T-helper 2 cell treated with Interferon-gamma antibody and Interleukin-4, amounts not matched to agents 5 μg/mL and 100 μg/mL, for 36 hours (primary cell): ENCODE results near the gene CYP19A1.
A peak's percentile ranks its signal among the peaks of the same experiment; 100 is the strongest.
"Not testable (repeated sequence)": the region's sequence is repeated elsewhere in the genome, so short reads cannot be mapped to it uniquely, and the experiment has no call there.

Experiments used
- DNase-seq: peaks from one replicate; pipeline ENCODE4 v3.0.0; 2021; ENCODE audit warnings: low spot score
- H3K27ac Mint-ChIP-seq: one replicate; pipeline ENCODE4 v1.8.0; 2021; ENCODE audit warnings: mild to moderate bottlenecking, mixed read lengths
- H3K27me3 Mint-ChIP-seq: one replicate; pipeline ENCODE4 v1.8.0; 2021; ENCODE audit warnings: low read depth, mixed read lengths
- H3K36me3 Mint-ChIP-seq: one replicate; pipeline ENCODE4 v1.8.0; 2021; ENCODE audit warnings: low read depth, mixed read lengths
- H3K4me1 Mint-ChIP-seq: one replicate; pipeline ENCODE4 v1.8.0; 2021; ENCODE audit warnings: low read depth, mixed read lengths
- H3K4me3 Mint-ChIP-seq: one replicate; pipeline ENCODE4 v1.8.0; 2022; ENCODE audit warnings: mild to moderate bottlenecking, moderate library complexity, mixed read lengths
- H3K9me3 Mint-ChIP-seq: one replicate; pipeline ENCODE4 v1.8.0; 2021; ENCODE audit warnings: mixed read lengths

Gene CYP19A1

DNA sequence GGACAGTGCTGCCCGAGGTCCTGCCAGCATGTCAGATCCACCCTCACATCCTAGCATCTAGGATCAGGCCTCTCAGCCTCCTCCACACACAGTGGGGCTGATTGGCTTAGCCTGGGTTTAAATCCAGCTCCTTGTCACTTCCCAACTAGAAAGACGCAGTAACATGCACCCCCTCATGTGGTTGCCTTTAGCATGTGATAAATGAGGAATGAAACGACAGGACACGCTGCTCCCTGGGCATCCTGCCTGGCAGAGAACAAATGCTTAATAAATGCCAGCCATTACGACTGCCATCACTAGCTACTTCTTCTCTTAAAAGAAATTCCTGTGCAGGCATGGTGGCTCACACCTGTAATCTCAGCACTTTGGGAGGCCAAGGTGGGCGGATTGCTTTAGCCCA, 149.6 kb downstream of the CYP19A1 start:
- not testable (repeated sequence) for H3K4me1 Mint-ChIP-seq, H3K9me3 Mint-ChIP-seq, DNase-seq, H3K4me3 Mint-ChIP-seq, H3K27ac Mint-ChIP-seq, H3K36me3 Mint-ChIP-seq
- H3K27me3 Mint-ChIP-seq: peaks cover 13% of the 10 kb centered on the region

DNA sequence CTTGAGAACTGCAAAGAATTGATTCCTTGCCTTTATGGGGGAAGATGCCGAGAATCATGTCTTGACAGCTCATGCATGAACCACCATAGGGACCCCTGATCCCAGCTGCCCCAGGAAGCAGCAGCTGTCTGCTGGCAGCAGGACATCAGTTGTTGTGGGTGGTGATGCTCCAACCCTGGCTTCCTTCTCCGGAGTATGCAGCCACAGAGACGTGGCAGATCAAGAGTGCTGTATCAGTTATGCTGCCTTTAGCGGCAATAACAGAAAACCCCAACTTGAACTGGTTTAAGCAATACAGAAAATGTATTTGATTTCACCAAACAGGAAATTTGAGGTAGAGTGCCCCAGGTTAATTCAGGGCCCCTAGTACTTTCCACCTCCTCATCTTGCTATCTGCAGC, 151.5 kb downstream of the CYP19A1 start:
- no peak overlapping the region for H3K4me3 Mint-ChIP-seq
- no peaks in the 10 kb centered on the region for H3K36me3 Mint-ChIP-seq
- H3K27ac Mint-ChIP-seq: no peak overlapping the region

DNA sequence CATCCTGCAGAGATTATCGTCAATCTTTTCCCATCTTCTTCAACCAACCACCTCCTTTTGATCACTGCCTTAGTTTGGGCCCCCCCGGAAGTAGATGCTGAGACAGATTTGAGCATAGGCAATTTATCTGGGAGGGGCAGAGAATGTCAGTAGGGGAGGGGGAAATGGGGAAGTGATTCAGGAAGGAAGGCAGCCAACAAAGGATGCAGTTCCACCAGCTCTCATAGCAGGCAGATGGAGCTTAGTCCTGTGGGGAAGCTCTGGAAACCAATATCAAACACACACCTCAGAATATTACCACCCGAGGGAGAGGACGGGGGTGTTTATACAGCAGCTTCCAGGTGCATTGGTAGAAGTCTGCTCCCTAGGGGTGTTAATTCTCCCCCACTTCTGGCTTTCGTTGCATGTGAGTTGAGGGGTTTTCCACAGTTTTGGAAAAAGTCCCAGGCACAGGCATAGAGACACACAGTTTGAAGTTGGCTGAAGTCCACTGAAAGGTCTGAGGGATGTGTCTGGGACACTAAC, 152.2 kb downstream of the CYP19A1 start:
- Mint-ChIP-seq H3K36me3 (no peaks in the 10 kb centered on the region), H3K27me3 (peaks cover 2% of the 10 kb centered on the region), H3K4me3 (no peak overlapping the region), H3K9me3 (no peaks in the 10 kb centered on the region), H3K27ac (no peak overlapping the region), H3K4me1 (no peaks in the 10 kb centered on the region)
- no peak for DNase-seq

More for the DNA sequence above, 151.5 kb downstream of the CYP19A1 start:
- Mint-ChIP-seq H3K27me3 (peaks cover 5% of the 10 kb centered on the region), H3K4me1 (no peaks in the 10 kb centered on the region), H3K9me3 (no peaks in the 10 kb centered on the region)
- no peak for DNase-seq

DNA sequence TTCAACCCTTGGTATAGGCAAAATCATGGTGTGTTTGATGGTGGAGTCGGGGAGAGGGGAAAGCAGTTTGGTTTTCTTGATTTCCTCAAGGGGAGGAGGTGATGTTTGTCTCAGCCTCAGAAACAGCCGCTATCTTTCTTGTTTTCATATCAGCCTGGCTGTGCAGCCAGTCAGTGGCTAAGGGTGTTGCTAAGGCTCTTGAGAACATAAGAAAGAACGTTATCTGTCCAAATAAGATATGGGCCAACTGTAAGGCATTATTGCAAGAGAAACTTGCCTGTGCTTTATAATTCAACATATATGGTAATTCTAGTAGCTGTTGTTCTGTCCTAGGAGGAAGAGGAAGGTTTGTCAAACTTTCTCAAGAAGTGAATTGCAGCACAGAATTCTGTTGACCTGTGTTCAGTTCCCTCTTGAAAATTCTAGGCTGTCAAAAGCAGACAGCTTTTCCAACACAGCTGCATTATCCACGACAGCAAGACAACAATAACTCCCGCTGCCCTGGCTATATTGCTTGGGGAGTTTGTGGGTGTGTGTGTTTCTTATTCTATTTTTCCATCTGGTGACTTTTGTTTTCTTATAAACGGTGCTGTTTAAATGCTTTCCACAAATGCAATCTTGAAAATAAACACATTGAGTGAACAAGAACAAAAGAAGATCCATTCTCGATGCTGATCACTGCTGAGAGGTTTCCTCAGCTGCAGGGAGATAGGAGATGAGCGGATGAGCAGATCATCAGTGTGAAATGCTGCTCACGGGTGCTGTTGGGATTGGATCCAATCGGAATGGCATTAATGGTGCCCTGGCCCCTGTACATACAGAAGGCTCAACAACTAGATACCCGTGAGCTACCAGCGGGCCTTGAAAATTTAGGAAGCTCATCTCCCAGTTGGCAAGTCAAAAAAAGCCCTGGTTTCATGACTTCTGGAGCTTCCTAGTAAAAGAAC, 152.9 kb downstream of the CYP19A1 start:
- Mint-ChIP-seq H3K4me3 (no peak overlapping the region), H3K4me1 (no peaks in the 10 kb centered on the region), H3K27me3 (peaks cover 5% of the 10 kb centered on the region), H3K36me3 (no peaks in the 10 kb centered on the region), H3K9me3 (no peaks in the 10 kb centered on the region), H3K27ac (no peak overlapping the region)
- DNase-seq: no peak

DNA sequence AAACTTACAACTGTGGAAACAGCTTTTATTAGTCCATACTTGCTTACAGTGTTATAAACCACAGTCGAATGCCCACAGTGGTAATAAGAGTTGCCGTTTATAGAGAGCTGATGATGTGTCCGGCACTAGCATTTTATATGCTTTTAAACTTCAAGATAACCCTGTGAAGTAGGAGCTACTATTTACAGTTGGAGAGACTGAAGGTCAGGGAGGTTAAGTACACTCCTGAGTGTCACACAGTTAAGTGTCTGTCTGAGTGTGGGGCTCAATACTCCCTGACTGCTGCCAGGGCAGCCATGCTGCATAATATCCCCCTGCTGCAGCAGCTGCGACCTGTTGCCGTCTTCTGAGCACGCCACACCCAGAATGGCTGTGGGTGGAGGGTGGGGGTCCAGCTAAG, 153.8 kb downstream of the CYP19A1 start:
- no peak for DNase-seq
- Mint-ChIP-seq H3K36me3 (no peaks in the 10 kb centered on the region), H3K27ac (no peak overlapping the region), H3K27me3 (peaks cover 5% of the 10 kb centered on the region), H3K4me1 (no peaks in the 10 kb centered on the region), H3K9me3 (no peaks in the 10 kb centered on the region), H3K4me3 (no peak overlapping the region)

DNA sequence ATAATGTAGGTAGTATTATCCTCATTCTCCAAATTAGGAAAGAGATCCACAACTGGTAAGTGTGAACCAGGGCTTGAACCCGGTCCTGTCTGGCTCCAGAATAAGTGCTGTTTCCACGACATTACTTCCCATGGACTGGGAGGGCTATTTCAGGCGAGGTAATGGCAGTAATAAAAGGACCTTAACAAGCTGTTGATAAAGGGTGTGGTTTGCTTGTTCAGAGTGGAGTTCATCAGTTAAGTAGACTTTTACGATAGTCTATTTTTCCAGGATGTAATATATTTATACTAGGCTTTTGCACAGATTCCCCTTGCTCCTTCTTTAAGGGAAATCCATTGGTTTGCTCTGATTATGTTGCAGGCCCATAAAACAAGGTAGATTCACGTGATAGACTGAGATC, 155.3 kb downstream of the CYP19A1 start:
- DNase-seq: peak; percentile 1
- H3K4me3 Mint-ChIP-seq: no peak overlapping the region
- H3K9me3 Mint-ChIP-seq: no peaks in the 10 kb centered on the region
- H3K36me3 Mint-ChIP-seq: no peaks in the 10 kb centered on the region
- peaks cover 5% of the 10 kb centered on the region for H3K27me3 Mint-ChIP-seq
- no peak overlapping the region for H3K27ac Mint-ChIP-seq
- H3K4me1 Mint-ChIP-seq: no peaks in the 10 kb centered on the region

DNA sequence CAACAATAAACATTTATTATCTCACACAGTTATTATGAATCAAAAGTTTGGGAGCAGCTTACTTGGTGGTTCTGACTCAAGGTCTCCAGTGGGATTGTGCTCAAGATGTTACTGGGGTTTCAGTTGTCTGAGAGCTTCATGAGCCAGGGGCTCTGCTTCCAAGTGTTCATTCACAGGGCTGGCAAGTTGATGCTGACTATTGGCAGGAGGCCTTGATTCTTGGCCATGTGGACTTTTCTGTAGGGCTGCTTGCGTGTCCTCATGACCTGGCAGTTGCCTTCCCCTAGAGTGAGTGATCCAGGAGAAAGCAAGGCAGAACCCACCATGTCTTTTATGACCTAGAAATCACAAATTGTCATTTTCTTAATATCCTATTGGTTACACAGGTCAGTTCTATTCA, 156.5 kb downstream of the CYP19A1 start:
- no peaks in the 10 kb centered on the region for H3K9me3 Mint-ChIP-seq
- no peak overlapping the region for H3K4me3 Mint-ChIP-seq
- H3K4me1 Mint-ChIP-seq: no peaks in the 10 kb centered on the region
- H3K27ac Mint-ChIP-seq: no peak overlapping the region
- H3K36me3 Mint-ChIP-seq: no peaks in the 10 kb centered on the region
- peak; percentile 0 for DNase-seq
- peaks cover 5% of the 10 kb centered on the region for H3K27me3 Mint-ChIP-seq

DNA sequence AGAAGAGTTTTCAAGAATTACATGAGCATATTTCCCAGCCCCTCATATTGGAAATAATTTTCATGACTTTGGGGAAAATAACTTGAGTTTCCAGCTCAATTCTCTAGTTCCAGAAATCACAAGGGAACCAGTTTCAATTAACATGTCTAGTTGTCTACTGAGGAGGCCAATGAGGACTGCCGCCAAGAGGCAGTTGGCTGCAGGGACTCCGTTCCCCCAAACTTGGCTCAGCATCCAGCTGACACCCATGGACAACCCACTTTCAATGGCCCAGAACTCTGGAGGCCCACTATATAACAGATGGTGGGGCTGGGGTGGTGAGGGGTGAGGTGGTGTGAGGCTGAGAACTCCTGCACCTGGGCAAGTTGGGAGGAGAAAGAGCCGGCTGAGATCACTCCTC, 157.2 kb downstream of the CYP19A1 start:
- Mint-ChIP-seq H3K4me3 (no peak overlapping the region), H3K4me1 (no peaks in the 10 kb centered on the region), H3K9me3 (no peaks in the 10 kb centered on the region)

DNA sequence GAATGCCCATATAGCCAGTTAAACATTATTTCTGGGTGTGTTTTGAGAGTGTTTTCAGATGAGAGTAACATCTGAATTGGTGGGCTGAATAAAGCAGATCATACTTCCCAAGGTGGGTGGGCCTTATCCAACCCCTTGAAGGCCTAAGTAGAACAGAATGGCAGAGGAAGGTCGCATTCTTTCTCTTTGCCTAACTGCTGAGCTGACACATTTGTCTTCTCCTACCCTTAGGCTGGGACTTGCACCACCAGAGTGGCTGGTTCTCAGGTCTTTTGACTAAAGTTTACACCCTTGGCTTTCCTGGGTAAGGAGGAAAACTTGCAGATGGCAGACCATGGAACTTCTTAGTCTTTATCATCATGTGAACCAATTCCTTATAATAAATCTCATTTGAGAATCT, 157.9 kb downstream of the CYP19A1 start:
- Mint-ChIP-seq H3K27me3 (peaks cover 5% of the 10 kb centered on the region), H3K27ac (no peak overlapping the region), H3K4me1 (no peaks in the 10 kb centered on the region), H3K9me3 (no peaks in the 10 kb centered on the region), H3K36me3 (no peaks in the 10 kb centered on the region), H3K4me3 (no peak overlapping the region)
- DNase-seq: peak; percentile 1

More for the DNA sequence above, 157.2 kb downstream of the CYP19A1 start:
- Mint-ChIP-seq H3K27ac (no peak overlapping the region), H3K27me3 (peaks cover 5% of the 10 kb centered on the region), H3K36me3 (no peaks in the 10 kb centered on the region)
- no peak for DNase-seq

DNA sequence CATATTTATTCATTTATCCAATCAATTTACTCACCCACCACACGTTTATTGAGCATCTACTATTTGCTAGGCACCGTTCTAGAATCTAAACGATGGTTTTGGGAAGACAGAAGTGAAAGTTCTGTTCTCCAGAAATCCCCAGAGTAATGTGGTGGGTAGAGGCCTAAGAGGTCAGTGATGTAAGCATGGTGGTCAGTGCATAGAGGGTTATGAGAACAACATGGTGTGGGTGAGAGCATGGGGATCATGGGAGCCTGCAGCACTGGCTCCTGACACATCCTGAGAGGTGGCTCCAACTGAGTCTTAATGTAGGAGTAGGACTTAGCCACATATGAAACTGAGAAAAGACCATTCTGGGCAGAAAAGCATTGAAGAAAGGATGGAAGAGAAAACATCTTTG, 158.4 kb downstream of the CYP19A1 start:
- no peaks in the 10 kb centered on the region for H3K9me3 Mint-ChIP-seq
- DNase-seq: no peak
- no peaks in the 10 kb centered on the region for H3K4me1 Mint-ChIP-seq
- no peak overlapping the region for H3K27ac Mint-ChIP-seq
- H3K27me3 Mint-ChIP-seq: peaks cover 5% of the 10 kb centered on the region
- H3K4me3 Mint-ChIP-seq: no peak overlapping the region
- H3K36me3 Mint-ChIP-seq: no peaks in the 10 kb centered on the region

DNA sequence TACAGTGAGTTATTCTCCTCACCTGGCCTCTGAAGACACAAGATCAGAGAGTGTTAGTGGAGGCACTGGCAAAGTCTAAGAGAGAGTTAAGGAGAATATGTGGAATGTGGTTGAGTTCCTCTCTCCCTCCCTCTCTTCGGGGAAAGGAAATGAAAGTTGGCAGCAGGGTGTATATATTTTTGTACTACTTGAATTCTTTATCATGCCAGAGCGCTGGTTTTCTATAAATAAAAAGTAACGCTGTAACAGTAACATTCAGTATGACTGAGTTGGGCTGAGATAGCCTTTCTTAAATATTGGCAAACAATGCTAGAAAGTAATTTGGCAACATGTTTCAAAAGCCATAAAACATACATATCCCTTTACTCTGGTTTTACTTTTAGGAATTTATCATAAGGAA, 166.2 kb downstream of the CYP19A1 start:
- H3K27me3 Mint-ChIP-seq: peaks cover 21% of the 10 kb centered on the region
- H3K27ac Mint-ChIP-seq: no peak overlapping the region
- H3K9me3 Mint-ChIP-seq: no peaks in the 10 kb centered on the region
- no peaks in the 10 kb centered on the region for H3K36me3 Mint-ChIP-seq
- no peak for DNase-seq
- H3K4me3 Mint-ChIP-seq: no peak overlapping the region
- no peaks in the 10 kb centered on the region for H3K4me1 Mint-ChIP-seq

DNA sequence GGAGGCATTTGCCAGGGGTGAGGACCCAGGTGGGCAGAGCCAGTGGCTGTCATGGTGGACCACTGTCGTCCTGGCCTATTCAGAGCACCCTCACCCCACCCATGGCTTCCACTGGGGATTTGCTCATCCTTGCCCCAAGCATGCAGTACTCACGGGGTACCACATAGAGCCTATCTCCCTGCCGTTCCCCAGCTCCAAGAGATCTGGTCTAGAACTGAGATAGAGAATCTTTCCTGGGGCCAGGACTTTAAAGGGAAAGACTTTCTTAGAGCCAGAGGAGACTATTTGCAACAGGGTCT, 166.8 kb downstream of the CYP19A1 start:
- Mint-ChIP-seq H3K36me3 (no peaks in the 10 kb centered on the region), H3K27me3 (peaks cover 24% of the 10 kb centered on the region), H3K4me3 (no peak overlapping the region), H3K4me1 (no peaks in the 10 kb centered on the region), H3K9me3 (no peaks in the 10 kb centered on the region), H3K27ac (no peak overlapping the region)
- no peak for DNase-seq

DNA sequence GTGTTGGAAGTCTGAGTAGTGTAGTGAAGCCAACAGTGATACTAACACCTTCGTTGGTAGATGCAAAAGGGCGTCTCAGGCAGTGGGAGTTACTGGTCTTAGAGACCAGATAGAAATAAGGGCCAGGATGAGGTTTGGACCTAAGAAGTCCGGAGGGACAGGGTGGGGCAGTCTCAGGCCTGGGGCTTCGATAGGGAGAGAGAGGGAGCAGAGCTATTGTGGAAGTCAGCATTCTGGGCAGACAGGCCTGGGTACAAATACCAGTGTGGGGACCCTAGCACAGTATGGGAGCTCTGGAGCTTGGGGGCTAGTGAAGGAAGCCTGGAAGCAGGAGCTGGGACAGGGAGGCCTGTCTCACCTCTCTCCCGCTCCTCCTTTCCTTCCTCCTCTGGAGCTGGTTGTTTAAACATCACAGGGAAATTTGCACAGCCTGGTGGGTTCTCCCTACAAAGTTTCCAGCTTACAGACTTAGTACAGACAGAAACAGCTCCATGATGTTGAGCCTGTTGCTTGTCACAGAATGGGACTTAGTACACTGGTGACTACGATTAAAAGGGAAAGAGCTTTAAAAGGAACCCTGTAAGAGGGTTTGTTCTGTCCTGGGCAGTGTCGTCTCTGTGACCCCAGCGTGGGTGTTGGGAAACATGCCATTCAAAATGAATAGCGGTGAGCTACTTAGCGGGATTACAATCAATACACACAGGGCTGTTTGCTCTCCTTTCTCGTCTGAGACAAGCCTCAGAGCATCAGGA, 167.3 kb downstream of the CYP19A1 start:
- peaks cover 27% of the 10 kb centered on the region for H3K27me3 Mint-ChIP-seq
- no peaks in the 10 kb centered on the region for H3K4me1 Mint-ChIP-seq

DNA sequence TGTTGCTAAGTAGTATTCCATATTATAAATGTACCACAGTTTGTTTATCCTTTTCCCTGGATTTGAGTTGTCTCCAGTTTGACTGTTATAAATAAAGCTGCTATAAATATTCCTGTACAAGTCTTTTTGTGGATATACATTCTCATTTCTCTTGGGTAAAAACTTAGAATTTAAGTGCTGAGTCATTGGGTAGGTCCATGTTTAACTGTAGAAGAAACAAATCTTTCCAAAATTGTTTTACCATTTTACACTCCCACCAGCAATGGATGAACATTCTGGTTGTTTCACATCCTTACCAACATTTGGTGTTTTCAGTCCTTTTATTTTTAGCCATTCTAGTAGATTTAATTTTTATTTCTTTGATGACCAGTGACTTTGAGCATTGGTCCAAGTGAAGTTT, 169.7 kb downstream of the CYP19A1 start:
- no peaks in the 10 kb centered on the region for H3K9me3 Mint-ChIP-seq
- peaks cover 37% of the 10 kb centered on the region for H3K27me3 Mint-ChIP-seq
- no peak overlapping the region for H3K4me3 Mint-ChIP-seq
- H3K36me3 Mint-ChIP-seq: no peaks in the 10 kb centered on the region
- DNase-seq: no peak
- H3K4me1 Mint-ChIP-seq: peaks cover 2% of the 10 kb centered on the region
- H3K27ac Mint-ChIP-seq: no peak overlapping the region

More for the DNA sequence above, 167.3 kb downstream of the CYP19A1 start:
- no peak for DNase-seq
- Mint-ChIP-seq H3K27ac (no peak overlapping the region), H3K9me3 (no peaks in the 10 kb centered on the region), H3K36me3 (no peaks in the 10 kb centered on the region), H3K4me3 (no peak overlapping the region)
